ENCODE measurements around the gene MYO10.
"Not testable (repeated sequence)": the region's sequence is repeated elsewhere in the genome, so short reads cannot be mapped to it uniquely, and the experiment has no call there.

The MYO10 gene

GRCh38 chr5:16721151-16722096 is 214.7 kb downstream of the MYO10 start:
- DNase-seq, result no peak

- DNase-seq, result not testable (repeated sequence)
Observed at GRCh38 chr5:16718036-16718435, 218.1 kb downstream of the MYO10 start.

- DNase-seq, result peak in 43 of 56 donors; percentile 29 to 78 (median 50)
Observed at GRCh38 chr5:16713386-16713928, 222.6 kb downstream of the MYO10 start.

- DNase-seq, result peak in 1 of 56 donors; percentile 59
Observed at GRCh38 chr5:16712620-16713019, 223.5 kb downstream of the MYO10 start.

- DNase-seq, result peak in 4 of 56 donors; percentile 24 to 59 (median 42)
Observed at GRCh38 chr5:16712178-16712577, 223.9 kb downstream of the MYO10 start.

GRCh38 chr5:16709691-16710433 is 226.2 kb downstream of the MYO10 start:
- no peak for DNase-seq

GRCh38 chr5:16707869-16708192 is 228.3 kb downstream of the MYO10 start:
- no peak for DNase-seq

GRCh38 chr5:16707168-16707868 is 228.8 kb downstream of the MYO10 start:
- DNase-seq, result peak in 21 of 56 donors; percentile 15 to 71 (median 32)

GRCh38 chr5:16704945-16705344 is 231.1 kb downstream of the MYO10 start:
- no peak for DNase-seq

- peak in 1 of 56 donors; percentile 33 for DNase-seq
Observed at GRCh38 chr5:16702964-16703363, 233.1 kb downstream of the MYO10 start.

GRCh38 chr5:16701134-16702099 is 234.7 kb downstream of the MYO10 start:
- no peak for DNase-seq

GRCh38 chr5:16700081-16700480 is 236.0 kb downstream of the MYO10 start:
- DNase-seq, result no peak

- no peak for DNase-seq
Observed at GRCh38 chr5:16695779-16696178, 240.3 kb downstream of the MYO10 start.

GRCh38 chr5:16693879-16694278 is 242.2 kb downstream of the MYO10 start:
- peak in 1 of 56 donors; percentile 27 for DNase-seq

- no peak for DNase-seq
Observed at GRCh38 chr5:16691731-16692130, 244.4 kb downstream of the MYO10 start.

- DNase-seq, result peak in 17 of 56 donors; percentile 15 to 63 (median 28)
Observed at GRCh38 chr5:16690243-16690852, 245.7 kb downstream of the MYO10 start.

- DNase-seq, result no peak
Observed at GRCh38 chr5:16687898-16688297, 248.2 kb downstream of the MYO10 start.

GRCh38 chr5:16685069-16685468 is 251.0 kb downstream of the MYO10 start:
- DNase-seq, result no peak

GRCh38 chr5:16681876-16682275 is 254.2 kb downstream of the MYO10 start:
- DNase-seq, result no peak

GRCh38 chr5:16679863-16680262 is 256.2 kb downstream of the MYO10 start:
- DNase-seq, result no peak

All from amygdala (tissue), 56 donors.